HG03432 (cell line): ENCODE data around the gene SLC25A22.

Experiments
- ATAC-seq: cut with Tn5 transposase; IDR thresholded peaks from one replicate; pipeline ENCODE4 v1.9.1; 2021; ENCODE audit warnings: mild to moderate bottlenecking, moderate library complexity; ENCODE audit not compliant: unreplicated experiment

Gene SLC25A22

GRCh38 chr11:774873-775592 is 23.0 kb downstream of the SLC25A22 start:
- no peak for ATAC-seq

DNA sequence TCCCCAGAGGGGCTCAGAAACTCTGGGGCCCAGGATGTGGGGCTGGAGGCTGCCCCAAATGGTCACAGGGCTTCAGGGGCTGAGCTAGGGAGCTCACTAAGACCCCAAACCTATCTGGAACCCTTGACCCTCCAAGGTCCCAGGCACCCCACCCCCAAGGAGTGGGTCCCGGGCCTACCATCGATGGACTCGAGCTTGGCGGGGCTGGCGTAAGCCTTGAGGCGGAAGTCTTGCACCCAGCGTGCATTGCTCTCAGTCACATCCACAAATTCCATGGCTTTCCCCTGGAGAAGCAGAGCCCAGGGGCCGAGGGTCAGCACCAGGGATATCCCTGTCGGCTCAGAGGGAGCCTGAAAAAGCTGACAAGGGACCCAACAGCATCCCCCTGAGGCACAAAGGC is 24.3 kb downstream of the SLC25A22 start:
- no peak for ATAC-seq

DNA sequence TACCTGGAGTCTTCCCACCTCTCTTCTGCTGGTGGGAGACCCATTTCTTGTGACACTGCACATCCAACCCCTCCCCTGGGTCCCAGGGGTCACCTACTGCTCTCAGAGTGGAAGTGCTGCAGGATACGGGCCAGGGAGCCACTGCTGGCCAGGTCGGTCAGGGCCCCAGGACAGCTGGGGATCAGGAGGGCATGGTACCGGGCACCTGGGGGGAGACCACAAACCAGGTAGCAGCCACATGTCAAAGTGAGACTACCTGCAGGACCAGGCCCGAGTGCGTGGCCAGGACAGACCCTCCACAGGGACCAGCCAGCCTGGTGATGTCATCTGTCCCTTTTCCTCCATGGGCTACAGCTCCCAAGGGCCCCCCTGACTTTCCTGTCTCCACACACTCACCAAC is 24.7 kb downstream of the SLC25A22 start:
- ATAC-seq: no peak

DNA sequence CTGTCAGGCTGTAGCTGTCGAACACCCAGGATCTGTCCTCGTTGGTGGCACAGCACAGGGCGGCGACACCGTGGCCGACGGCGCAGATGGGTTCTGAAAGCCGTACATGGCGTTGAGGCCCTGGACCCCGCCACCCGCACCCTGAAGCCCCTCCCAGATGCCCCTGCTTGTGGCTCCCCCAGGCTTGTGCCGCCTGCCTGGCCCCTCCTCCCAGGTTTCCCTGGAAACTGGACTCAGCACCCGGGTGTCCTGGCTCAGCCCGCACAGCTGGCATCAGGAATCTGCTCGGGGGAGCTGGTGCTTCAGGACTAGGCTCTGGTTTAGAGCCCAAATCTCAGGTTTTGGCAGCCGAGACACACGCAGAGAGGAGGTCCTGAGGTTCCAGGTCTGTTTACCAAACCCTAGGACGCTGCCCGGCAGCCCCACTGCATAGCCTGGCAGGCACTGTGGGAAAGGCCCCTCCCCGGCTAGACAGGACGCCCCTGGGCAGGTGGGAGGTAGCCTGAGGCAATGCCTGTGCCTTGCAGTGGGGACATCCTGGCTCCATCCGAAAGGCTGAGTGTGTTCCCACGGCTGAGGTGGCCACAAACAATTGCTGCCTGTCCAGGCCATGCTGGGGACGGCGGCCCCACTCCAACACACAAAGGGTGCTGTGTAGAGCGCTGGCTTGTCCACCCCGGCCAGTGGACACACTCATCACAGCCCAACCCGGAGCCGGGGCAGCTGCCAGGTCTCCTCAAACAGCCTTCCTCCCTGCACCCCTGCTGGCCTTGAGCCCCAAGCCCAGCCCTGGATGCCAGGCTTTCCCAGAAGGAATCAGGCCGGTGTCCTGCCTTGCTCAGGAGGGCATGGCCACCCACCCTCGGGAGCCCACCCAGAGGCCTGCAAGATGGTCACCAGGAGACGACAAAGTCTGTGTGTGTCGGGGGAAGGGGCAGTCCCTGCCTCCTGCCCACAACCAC is 25.4 kb downstream of the SLC25A22 start:
- no peak for ATAC-seq

DNA sequence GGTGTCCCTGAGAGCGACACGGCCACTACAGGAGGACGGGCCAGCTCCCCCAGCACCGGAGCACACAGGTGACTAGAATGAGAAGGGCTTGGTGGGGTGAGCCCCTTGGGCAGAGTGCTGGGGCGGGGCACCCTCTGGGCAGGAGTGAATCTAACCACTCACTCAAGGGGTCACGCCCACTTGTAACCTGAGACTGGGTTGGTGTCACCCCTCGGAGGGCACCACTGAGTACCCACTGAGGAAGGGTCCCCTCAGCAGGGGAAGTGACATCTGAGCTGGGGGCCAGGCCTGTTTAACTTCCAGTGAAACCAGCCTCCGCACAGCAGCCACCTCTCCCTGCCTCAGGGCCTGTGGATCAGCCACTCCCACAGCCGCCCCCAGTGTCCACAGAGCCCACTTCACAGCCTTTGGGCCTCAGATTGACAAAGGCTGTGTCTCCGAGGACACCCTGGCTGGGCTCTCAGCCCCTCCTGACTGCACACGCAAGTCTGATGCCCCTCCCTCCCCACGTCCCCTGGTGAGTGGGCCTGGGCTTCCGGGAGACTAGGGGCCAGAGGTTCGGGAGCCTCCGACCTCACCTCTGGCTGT is 26.4 kb downstream of the SLC25A22 start:
- ATAC-seq: no peak

DNA sequence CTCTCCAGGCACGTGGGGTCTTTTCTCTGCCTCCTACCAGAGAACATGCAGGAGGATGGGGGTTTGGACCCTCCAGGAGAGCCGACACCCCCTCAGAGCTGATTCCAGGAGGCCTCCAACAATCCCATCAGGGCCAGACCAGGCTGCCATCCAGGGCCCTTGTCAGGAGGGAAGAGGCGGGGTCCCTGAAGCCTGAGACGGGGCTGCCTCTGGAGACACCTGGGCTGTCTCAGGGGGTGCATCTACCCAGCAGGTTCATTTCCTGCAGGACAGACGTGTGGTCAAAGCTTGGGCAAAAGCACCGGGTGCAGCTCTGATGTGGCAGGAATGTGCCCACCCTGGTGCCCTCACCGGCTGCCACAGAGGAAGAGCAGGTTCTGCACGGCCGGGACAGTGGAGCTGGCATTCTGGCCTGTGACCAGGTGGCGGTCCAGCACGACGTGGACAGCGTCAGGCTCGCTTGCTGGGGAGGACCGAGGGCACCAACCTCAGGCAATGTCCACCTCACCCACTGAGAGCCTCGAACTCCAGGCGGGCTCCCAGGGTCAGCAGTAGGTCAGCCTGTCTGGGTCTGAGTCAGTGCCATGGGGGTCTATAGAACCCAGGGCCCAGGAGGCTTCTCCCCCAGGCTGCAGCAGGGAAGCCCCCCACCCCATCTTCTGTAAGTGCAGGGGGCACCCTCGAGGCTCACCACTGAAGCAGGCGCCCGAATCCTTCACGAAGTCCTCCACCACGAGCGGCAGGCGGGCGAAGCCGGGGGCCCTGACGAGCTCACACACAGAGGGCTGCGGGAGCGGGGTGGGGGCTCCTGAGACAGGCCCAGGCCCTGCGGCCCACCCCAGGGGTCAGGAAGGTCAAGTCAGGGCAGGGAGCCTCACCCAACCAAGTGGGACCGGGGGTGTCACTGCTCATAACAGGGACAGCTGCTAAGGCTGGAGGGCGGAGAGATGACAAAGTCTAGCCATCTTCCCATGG is 27.2 kb downstream of the SLC25A22 start:
- no peak for ATAC-seq

- ATAC-seq: no peak
Measured at GRCh38 chr11:769887-770641, 28.0 kb downstream of the SLC25A22 start.

GRCh38 chr11:767238-767637 is 30.8 kb downstream of the SLC25A22 start:
- no peak for ATAC-seq

DNA sequence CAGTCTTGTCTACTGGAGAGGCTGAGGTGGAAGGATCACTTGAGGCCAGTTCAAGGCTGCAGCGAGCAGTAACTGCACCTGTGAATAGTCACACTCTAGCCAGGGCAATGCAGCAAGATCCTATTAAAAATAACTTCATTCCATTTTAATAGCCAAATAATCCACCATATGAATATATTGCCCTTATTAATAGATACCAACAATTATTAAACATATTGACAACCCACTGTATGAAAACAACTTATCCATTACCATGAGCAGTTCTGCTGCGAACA is 31.2 kb downstream of the SLC25A22 start:
- no peak for ATAC-seq

- ATAC-seq: no peak
Measured at GRCh38 chr11:766106-766935, 31.8 kb downstream of the SLC25A22 start.

GRCh38 chr11:765802-766091 is 32.3 kb downstream of the SLC25A22 start:
- ATAC-seq: no peak

- no peak for ATAC-seq
Measured at GRCh38 chr11:765025-765801, 32.9 kb downstream of the SLC25A22 start.

DNA sequence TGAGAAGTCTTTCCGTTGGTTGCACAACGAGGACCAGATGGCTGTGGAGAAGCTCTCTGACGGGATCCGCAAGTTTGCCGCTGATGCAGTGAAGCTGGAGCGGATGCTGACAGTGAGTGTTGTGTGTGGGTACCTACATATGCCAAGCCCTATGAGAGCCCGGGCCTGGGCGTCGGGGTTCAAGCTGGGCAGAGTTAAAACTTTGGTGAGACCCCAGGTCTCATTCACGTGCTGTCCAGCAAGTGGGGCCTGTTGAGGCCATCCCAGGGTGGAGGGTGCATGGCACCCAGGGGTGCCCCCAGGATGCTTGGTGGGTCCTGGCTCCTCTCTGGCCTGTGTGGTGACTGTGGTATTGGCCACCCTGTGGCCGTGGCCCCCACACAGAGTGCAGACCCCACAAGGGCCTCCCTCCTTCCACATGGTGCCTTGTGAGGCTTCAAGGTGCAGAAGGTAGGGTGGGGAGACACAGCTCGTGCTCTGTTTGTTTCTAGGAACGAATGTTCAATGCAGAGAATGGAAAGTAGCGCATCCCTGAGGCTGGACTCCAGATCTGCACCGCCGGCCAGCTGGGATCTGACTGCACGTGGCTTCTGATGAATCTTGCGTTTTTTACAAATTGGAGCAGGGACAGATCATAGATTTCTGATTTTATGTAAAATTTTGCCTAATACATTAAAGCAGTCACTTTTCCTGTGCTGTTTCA is 33.6 kb downstream of the SLC25A22 start:
- ATAC-seq: no peak

DNA sequence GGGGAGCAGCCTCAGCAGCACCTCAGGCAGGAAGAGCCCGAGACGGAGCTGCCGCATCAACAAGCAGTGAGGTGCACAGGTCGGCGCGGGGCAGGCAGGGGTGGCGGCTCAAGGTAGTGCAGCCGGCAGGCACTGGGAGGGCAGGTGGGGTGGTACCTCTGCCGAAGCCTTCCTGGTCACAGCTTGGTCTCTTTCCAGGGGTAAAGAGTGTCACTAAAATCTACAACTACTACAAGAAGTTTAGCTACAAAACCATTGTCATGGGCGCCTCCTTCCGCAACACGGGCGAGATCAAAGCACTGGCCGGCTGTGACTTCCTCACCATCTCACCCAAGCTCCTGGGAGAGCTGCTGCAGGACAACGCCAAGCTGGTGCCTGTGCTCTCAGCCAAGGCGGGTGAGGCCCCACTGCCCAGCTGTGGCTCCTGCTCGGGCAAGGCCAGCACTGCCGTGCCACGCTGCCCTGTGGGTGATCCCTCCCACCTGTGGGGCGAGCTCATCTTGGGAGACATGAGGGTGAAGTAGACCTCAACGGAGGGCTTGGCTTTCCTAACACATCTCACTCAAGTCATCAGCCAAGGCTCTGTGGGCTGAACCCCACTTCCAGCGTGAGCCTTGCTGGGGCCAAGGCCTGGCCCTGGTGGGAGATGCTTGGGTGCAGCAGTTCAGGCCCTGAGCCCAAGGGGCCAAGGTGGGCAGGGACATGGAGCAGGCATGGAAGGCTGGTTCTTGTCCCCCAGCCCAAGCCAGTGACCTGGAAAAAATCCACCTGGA is 34.3 kb downstream of the SLC25A22 start:
- no peak for ATAC-seq

- ATAC-seq: no peak
Measured at GRCh38 chr11:763073-763463, 35.0 kb downstream of the SLC25A22 start.

DNA sequence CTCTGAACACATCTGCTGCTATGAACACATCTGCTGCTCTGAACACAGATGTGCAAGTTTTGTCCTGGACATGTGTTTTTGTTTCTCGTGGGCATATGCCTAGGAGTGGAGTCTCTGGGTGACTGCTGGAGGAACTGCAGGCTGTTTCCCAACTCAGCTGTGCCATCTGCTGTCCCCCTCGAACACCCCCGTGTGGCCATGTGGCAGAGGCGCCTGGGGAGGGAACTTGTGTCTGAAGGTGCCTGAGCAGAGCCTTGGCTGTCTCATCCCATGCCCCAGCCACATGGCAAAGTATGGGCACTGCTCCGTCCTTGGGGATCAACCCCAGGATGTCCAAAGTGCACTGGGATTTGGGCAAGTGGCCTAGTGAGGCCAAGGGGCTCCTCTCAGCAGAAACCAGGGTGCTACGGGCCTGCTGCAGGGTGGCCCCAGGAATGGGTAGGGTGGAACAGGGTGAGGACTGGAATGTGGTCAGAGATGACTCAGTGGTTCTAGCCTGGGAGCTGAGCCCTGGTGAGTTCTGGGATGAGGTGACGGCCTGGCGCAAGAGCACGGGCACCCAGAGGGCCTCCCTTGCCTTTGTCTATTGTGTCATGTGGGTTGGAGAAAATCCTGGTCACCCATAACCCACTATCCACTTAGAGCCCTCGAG is 35.5 kb downstream of the SLC25A22 start:
- no peak for ATAC-seq
